Upper lobe of left lung (tissue), 6 donors: Measurements from ENCODE around the gene PJA1. TPM values are rescaled to one million over a fixed set of nuclear protein-coding genes. Genes with fewer than 3 reads are reported as not detected.
A peak's percentile ranks its signal among the peaks of the same experiment; 100 is the strongest.

Source experiments
- ATAC-seq, 2 donors: fragments of 200-7000 bp; cut with Tn5 transposase; one replicate each; pipeline ENCODE4 v1.9.1; 2022; ENCODE audit warnings: mild to moderate bottlenecking in 2 of 2, moderate library complexity in 2 of 2; ENCODE audit not compliant: low FRiP score in 2 of 2
- DNase-seq, 2 donors: peaks; one replicate each; pipeline ENCODE4 v3.0.0-alpha.2; 2019 to 2020
- H3K27ac ChIP-seq, 4 donors: fragments of 200-600 bp; sonication (generic); one replicate each; pipeline ENCODE4 v1.5.1; 2016 to 2019
- H3K27me3 ChIP-seq, 4 donors: fragments of 200-600 bp; sonication (generic); one replicate each; pipeline ENCODE4 v1.5.1; 2017 to 2019
- H3K36me3 ChIP-seq, 4 donors: fragments of 200-600 bp; sonication (generic); one replicate each; pipeline ENCODE4 v1.5.1; 2016 to 2019
- H3K4me1 ChIP-seq, 4 donors: fragments of 200-600 bp; sonication (generic); one replicate each; pipeline ENCODE4 v1.5.1; 2018 to 2019
- H3K4me3 ChIP-seq, 4 donors: fragments of 200-600 bp; sonication (generic); one replicate each; pipeline ENCODE4 v1.5.1; 2017 to 2019; ENCODE audit warnings: mild to moderate bottlenecking in 2 of 4, moderate library complexity in 1 of 4
- H3K9me3 ChIP-seq, 4 donors: fragments of 200-600 bp; sonication (generic); one replicate each; pipeline ENCODE4 v1.5.1; 2018 to 2019
- CTCF ChIP-seq, 6 experiments: fragments of 450-650 bp in 4 of 6; fragments of 200-600 bp in 2 of 6; sonication (generic) in 2 of 6; IDR thresholded peaks; one replicate each; pipeline ENCODE4 v1.5.1; 2016 to 2019; ENCODE audit warnings: antibody characterized with exemption in 6 of 6
- EP300 ChIP-seq, 4 donors: sonication (generic); formaldehyde crosslinking; IDR thresholded peaks; one replicate each; pipeline ENCODE4 v1.5.1; 2017; ENCODE audit warnings: antibody characterized with exemption in 4 of 4, control low read depth in 2 of 4
- POLR2A ChIP-seq, 4 donors: fragments of 450-650 bp; IDR thresholded peaks; one replicate each; pipeline ENCODE4 v1.5.1; 2016 to 2017; ENCODE audit warnings: antibody characterized with exemption in 4 of 4, mild to moderate bottlenecking in 2 of 4
- POLR2AphosphoS5 ChIP-seq, 2 donors: sonication (generic); formaldehyde crosslinking; IDR thresholded peaks; one replicate each; pipeline ENCODE4 v1.5.1; 2017; ENCODE audit warnings: antibody characterized with exemption in 2 of 2
- WGBS, 2 donors: methylation state at CpG; one replicate each; pipeline ENCODE4 v1.1.5; 2017 to 2018; 5-methylcytosine and 5-hydroxymethylcytosine counted together
- total RNA-seq, 6 donors: library from RNA; depleted of rRNA in 4 of 6; stranded (reverse); fragments of >200 nt in 4 of 6; gene quantifications; one replicate each; pipeline versions ENCODE4 v1.1.0 to v1.2.1, GENCODE V29; 2016 to 2021
- donor health status: DM: no; HTN: no; CAD: no; lungs with moderate emphysema.
- donor health status: DM: no; HTN: yes; CAD: no; lungs with severe emphysema.

The PJA1 gene
- total RNA-seq, 6 donors from 2014 or later: 13.8 to 25.9 (median 14.8) TPM

GRCh38 chrX:69156638-69157037, 8.6 kb downstream of the PJA1 start:
- DNase-seq (no peak), ATAC-seq (no peak)
- H3K4me1 ChIP-seq: no peaks in the 10 kb centered on the region
- no peak for TF ChIP-seq POLR2A (IDR thresholded peaks at IDR 0.05)
- TF ChIP-seq POLR2AphosphoS5 (IDR thresholded peaks at IDR 0.05): no peak
- peaks cover 0 to 2% (median 0%) of the 10 kb centered on the region in 4 donors for H3K36me3 ChIP-seq
- H3K27me3 ChIP-seq: no peaks in the 10 kb centered on the region
- H3K4me3 ChIP-seq: no peak overlapping the region
- H3K27ac ChIP-seq: no peak overlapping the region
- H3K9me3 ChIP-seq: no peaks in the 10 kb centered on the region
- WGBS, 2 donors: 82 to 94% methylated on average over 2 to 5 of the region's 5 CpGs

GRCh38 chrX:69155786-69156520, 9.3 kb downstream of the PJA1 start:
- DNase-seq (no peak), ATAC-seq (no peak)
- no peak overlapping the region for H3K27ac ChIP-seq
- no peaks in the 10 kb centered on the region for H3K4me1 ChIP-seq
- no peaks in the 10 kb centered on the region for H3K36me3 ChIP-seq
- H3K9me3 ChIP-seq: no peaks in the 10 kb centered on the region
- H3K4me3 ChIP-seq: no peak overlapping the region
- no peaks in the 10 kb centered on the region for H3K27me3 ChIP-seq
- no peak for TF ChIP-seq EP300 (IDR thresholded peaks at IDR 0.05)
- TF ChIP-seq POLR2A (IDR thresholded peaks at IDR 0.05): no peak
- no peak for TF ChIP-seq POLR2AphosphoS5 (IDR thresholded peaks at IDR 0.05)
- TF ChIP-seq CTCF (IDR thresholded peaks at IDR 0.05): no peak
- 65 to 90% methylated on average over 2 to 5 of the region's 5 CpGs for WGBS, 2 donors

GRCh38 chrX:69154051-69154450, 11.2 kb downstream of the PJA1 start:
- Histone ChIP-seq H3K27me3 (no peaks in the 10 kb centered on the region), H3K9me3 (no peaks in the 10 kb centered on the region), H3K36me3 (no peaks in the 10 kb centered on the region), H3K4me3 (no peak overlapping the region), H3K4me1 (no peaks in the 10 kb centered on the region), H3K27ac (no peak overlapping the region)
- no peak for TF ChIP-seq POLR2AphosphoS5 (IDR thresholded peaks at IDR 0.05)
- no peak for TF ChIP-seq CTCF (IDR thresholded peaks at IDR 0.05)
- TF ChIP-seq EP300 (IDR thresholded peaks at IDR 0.05): no peak
- TF ChIP-seq POLR2A (IDR thresholded peaks at IDR 0.05): no peak
- ATAC-seq (no peak), DNase-seq (no peak)
- WGBS, 2 donors: 90 to 92% methylated on average over 2 to 6 of the region's 6 CpGs

- H3K36me3 ChIP-seq: no peaks in the 10 kb centered on the region
- 56% methylated on average over 8 of the region's 8 CpGs; no CpG with 5 or more reads in 1 of the 2 donors for WGBS, 2 donors
- peak overlapping the region in 1 of 4 donors; percentile 23 for H3K27ac ChIP-seq
- H3K4me1 ChIP-seq: no peaks in the 10 kb centered on the region
- TF ChIP-seq EP300 (IDR thresholded peaks at IDR 0.05): no peak
- TF ChIP-seq POLR2A (IDR thresholded peaks at IDR 0.05): no peak
- TF ChIP-seq POLR2AphosphoS5 (IDR thresholded peaks at IDR 0.05): no peak
- TF ChIP-seq CTCF (IDR thresholded peaks at IDR 0.05): no peak
- no peak for ATAC-seq
- DNase-seq: no peak
- no peaks in the 10 kb centered on the region for H3K9me3 ChIP-seq
- no peaks in the 10 kb centered on the region for H3K27me3 ChIP-seq
- no peak overlapping the region for H3K4me3 ChIP-seq
Observed at GRCh38 chrX:69153060-69153730, 12.1 kb downstream of the PJA1 start.

- TF ChIP-seq EP300 (IDR thresholded peaks at IDR 0.05): no peak
- Histone ChIP-seq H3K27me3 (no peaks in the 10 kb centered on the region), H3K4me3 (no peak overlapping the region), H3K36me3 (no peaks in the 10 kb centered on the region), H3K9me3 (no peaks in the 10 kb centered on the region), H3K27ac (peak overlapping the region in 1 of 4 donors; percentile 23), H3K4me1 (no peaks in the 10 kb centered on the region)
- peak in 1 of 2 donors; percentile 44 for DNase-seq
- 43% methylated on average over 1 of the region's 1 CpG; no CpG with 5 or more reads in 1 of the 2 donors for WGBS, 2 donors
- peak in 1 of 2 donors; percentile 35 for ATAC-seq
Observed at GRCh38 chrX:69152417-69152841, 12.8 kb downstream of the PJA1 start.
